Measurements from ENCODE around the gene CXCL17. TPM values are rescaled to one million over a fixed set of nuclear protein-coding genes. Genes with fewer than 3 reads are reported as not detected.

The CXCL17 gene
- total and polyA plus RNA-seq, 2 donors (not counting 1 experiment from before 2014, with no cell fraction given) = not detected

DNA sequence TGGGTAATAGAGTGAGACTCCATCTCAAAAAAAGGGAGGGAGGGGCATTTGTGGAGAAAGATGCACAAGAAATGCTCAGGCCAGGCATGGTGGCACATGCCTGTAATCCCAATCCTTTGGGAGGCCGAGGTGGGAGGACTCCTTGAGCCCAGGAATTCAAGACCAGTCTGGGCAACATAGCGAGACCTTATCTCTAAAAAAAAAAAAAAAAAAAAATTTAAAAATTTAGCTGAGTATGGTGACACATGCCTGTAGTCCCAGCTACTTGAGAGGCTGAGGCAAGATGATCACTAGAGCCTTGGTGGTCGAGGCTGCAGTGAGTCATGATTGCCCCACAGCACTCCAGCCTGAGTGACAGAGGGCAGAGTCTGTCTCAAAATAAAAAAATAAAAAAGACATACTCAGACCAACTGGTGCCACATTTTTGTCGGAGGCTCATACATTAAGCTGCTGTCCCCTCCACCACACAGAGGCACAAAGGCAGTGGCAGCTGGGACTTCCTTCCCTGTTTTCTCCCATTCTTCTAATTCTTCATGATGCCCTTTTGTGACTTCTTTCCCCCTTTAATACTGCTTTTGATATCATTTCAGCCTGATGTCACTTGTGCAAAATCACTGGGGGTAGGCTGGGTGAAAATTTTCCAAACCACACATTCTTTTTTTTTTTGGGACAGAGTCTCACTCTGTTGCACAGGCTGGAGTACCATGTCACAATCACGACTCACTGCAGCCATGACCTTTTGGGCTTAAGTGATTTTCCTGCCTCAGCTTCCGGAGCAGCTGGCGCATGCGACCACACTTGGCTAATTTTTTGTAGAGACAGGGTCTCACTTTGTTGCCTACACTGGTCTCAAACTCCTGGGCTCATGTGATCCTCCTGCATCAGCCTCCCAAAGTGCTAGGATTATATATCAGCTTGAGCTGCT, 26.8 kb upstream of the CXCL17 start:
- no peak overlapping the region for H2AFZ ChIP-seq (ENCODE audit: insufficient read depth, low read depth, low read length, poor library complexity, severe bottlenecking)
- H3K27me3 ChIP-seq (replicated peaks in 1 of 4; ENCODE audit: control extremely low read depth in 1 of 4, control insufficient read depth in 3 of 4, insufficient read depth in 4 of 4, low read length in 3 of 4) = no peaks in the 10 kb centered on the region
- no peak for TF ChIP-seq EZH2 (IDR thresholded peaks at IDR 0.05; ENCODE audit: borderline replicate concordance, insufficient read depth, low read depth, low read length, poor library complexity, severe bottlenecking)
- peak overlapping the region; percentile 59 for H3K4me3 Mint-ChIP-seq
- no peaks in the 10 kb centered on the region for H3K9me3 Mint-ChIP-seq (ENCODE audit: insufficient read depth)
- H3K36me3 ChIP-seq (replicated peaks in 1 of 2; ENCODE audit: control extremely low read depth in 1 of 2, control insufficient read depth in 1 of 2, extremely low read depth in 1 of 2, insufficient read depth in 2 of 2, low read length in 1 of 2) = no peaks in the 10 kb centered on the region
- H3K4me2 ChIP-seq (replicated peaks; ENCODE audit: low read depth, low read length, poor library complexity, severe bottlenecking) = no peak overlapping the region
- intact Hi-C loops (cut with micrococcal nuclease) = no loop called here
- H3K4me1 Mint-ChIP-seq = peaks cover 40% of the 10 kb centered on the region
- POLR2A ChIA-PET = no interaction called here
- H3K9me3 ChIP-seq (ENCODE audit: control extremely low read depth in 1 of 3, control insufficient read depth in 2 of 3, insufficient read depth in 1 of 3, low read length in 2 of 3) = no peaks in the 10 kb centered on the region
- no peak for ATAC-seq (ENCODE audit: low read depth)
- H3K27ac ChIP-seq (ENCODE audit: low read length in 2 of 2) = no peak overlapping the region
- CTCF ChIA-PET = interaction anchor here (0.6 to 11.9 kb wide), 9 partner anchors 8 to 75 kb away, joined by 3 to 169 read pairs (median 5); partner anchors contain the start of gene CEACAM1
- H3K9ac ChIP-seq (ENCODE audit: low read length) = no peak overlapping the region
- peak overlapping the region; percentile 64 for H3K27ac Mint-ChIP-seq
- WGBS (ENCODE audit: insufficient coverage) = 25% methylated on average over 6 of the region's 8 CpGs
- H4K20me1 ChIP-seq (ENCODE audit: control insufficient read depth, insufficient read depth, low read length, poor library complexity, severe bottlenecking) = no peaks in the 10 kb centered on the region
- no peaks in the 10 kb centered on the region for H3K27me3 Mint-ChIP-seq
- no peak for DNase-seq
- no peaks in the 10 kb centered on the region for H3K79me2 ChIP-seq (ENCODE audit: control insufficient read depth, insufficient read depth, low read length)
- H3K4me1 ChIP-seq (ENCODE audit: control insufficient read depth in 2 of 2, insufficient read depth in 2 of 2, low read length in 2 of 2) = peaks cover 35 to 42% of the 10 kb centered on the region in 2 donors
- H3K4me3 ChIP-seq (ENCODE audit: control extremely low read depth in 1 of 5, extremely low read depth in 1 of 5, insufficient read depth in 1 of 5, low read depth in 2 of 5, low read length in 4 of 5) = no peak overlapping the region

GRCh38 chr19:42468273-42468796, 25.6 kb upstream of the CXCL17 start:
- H3K4me3 ChIP-seq (ENCODE audit: control extremely low read depth in 1 of 5, extremely low read depth in 1 of 5, insufficient read depth in 1 of 5, low read depth in 2 of 5, low read length in 4 of 5) = no peak overlapping the region
- Mint-ChIP-seq H3K4me3 (no peak overlapping the region), H3K27me3 (no peaks in the 10 kb centered on the region), H3K4me1 (peaks cover 47% of the 10 kb centered on the region), H3K27ac (no peak overlapping the region), H3K9me3 (ENCODE audit: insufficient read depth) (no peaks in the 10 kb centered on the region)
- 100% methylated on average over 1 of the region's 3 CpGs for WGBS (ENCODE audit: insufficient coverage)
- TF ChIP-seq, protein P1, sequence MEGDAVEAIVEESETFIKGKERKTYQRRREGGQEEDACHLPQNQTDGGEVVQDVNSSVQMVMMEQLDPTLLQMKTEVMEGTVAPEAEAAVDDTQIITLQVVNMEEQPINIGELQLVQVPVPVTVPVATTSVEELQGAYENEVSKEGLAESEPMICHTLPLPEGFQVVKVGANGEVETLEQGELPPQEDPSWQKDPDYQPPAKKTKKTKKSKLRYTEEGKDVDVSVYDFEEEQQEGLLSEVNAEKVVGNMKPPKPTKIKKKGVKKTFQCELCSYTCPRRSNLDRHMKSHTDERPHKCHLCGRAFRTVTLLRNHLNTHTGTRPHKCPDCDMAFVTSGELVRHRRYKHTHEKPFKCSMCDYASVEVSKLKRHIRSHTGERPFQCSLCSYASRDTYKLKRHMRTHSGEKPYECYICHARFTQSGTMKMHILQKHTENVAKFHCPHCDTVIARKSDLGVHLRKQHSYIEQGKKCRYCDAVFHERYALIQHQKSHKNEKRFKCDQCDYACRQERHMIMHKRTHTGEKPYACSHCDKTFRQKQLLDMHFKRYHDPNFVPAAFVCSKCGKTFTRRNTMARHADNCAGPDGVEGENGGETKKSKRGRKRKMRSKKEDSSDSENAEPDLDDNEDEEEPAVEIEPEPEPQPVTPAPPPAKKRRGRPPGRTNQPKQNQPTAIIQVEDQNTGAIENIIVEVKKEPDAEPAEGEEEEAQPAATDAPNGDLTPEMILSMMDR (IDR thresholded peaks at IDR 0.05) = no peak
- TF ChIP-seq EZH2 (IDR thresholded peaks at IDR 0.05; ENCODE audit: borderline replicate concordance, insufficient read depth, low read depth, low read length, poor library complexity, severe bottlenecking) = no peak
- H3K27me3 ChIP-seq (replicated peaks in 1 of 4; ENCODE audit: control extremely low read depth in 1 of 4, control insufficient read depth in 3 of 4, insufficient read depth in 4 of 4, low read length in 3 of 4) = no peaks in the 10 kb centered on the region
- no peak overlapping the region for H2AFZ ChIP-seq (ENCODE audit: insufficient read depth, low read depth, low read length, poor library complexity, severe bottlenecking)
- POLR2A ChIA-PET = no interaction called here
- intact Hi-C loops (cut with micrococcal nuclease) = no loop called here
- no peak overlapping the region for H3K9ac ChIP-seq (ENCODE audit: low read length)
- CTCF ChIA-PET = interaction anchor here (2.1 to 11.9 kb wide), 3 partner anchors 18 to 59 kb away, joined by 5 to 169 read pairs (median 57); partner anchors contain the start of gene CEACAM1
- no peak for DNase-seq
- no peak overlapping the region for H3K27ac ChIP-seq (ENCODE audit: low read length in 2 of 2)
- H3K4me1 ChIP-seq (ENCODE audit: control insufficient read depth in 2 of 2, insufficient read depth in 2 of 2, low read length in 2 of 2) = peaks cover 38 to 48% of the 10 kb centered on the region in 2 donors
- H3K4me2 ChIP-seq (replicated peaks; ENCODE audit: low read depth, low read length, poor library complexity, severe bottlenecking) = no peak overlapping the region
- no peak for ATAC-seq (ENCODE audit: low read depth)
- no peaks in the 10 kb centered on the region for H3K36me3 ChIP-seq (replicated peaks in 1 of 2; ENCODE audit: control extremely low read depth in 1 of 2, control insufficient read depth in 1 of 2, extremely low read depth in 1 of 2, insufficient read depth in 2 of 2, low read length in 1 of 2)
- no peaks in the 10 kb centered on the region for H3K79me2 ChIP-seq (ENCODE audit: control insufficient read depth, insufficient read depth, low read length)
- no peaks in the 10 kb centered on the region for H3K9me3 ChIP-seq (ENCODE audit: control extremely low read depth in 1 of 3, control insufficient read depth in 2 of 3, insufficient read depth in 1 of 3, low read length in 2 of 3)
- no peaks in the 10 kb centered on the region for H4K20me1 ChIP-seq (ENCODE audit: control insufficient read depth, insufficient read depth, low read length, poor library complexity, severe bottlenecking)
